ENCODE data around the gene KHK.

KHK gene

GRCh38 chr2:27130396-27130795, 43.8 kb downstream of the KHK start:
- no peak for DNase-seq

DNA sequence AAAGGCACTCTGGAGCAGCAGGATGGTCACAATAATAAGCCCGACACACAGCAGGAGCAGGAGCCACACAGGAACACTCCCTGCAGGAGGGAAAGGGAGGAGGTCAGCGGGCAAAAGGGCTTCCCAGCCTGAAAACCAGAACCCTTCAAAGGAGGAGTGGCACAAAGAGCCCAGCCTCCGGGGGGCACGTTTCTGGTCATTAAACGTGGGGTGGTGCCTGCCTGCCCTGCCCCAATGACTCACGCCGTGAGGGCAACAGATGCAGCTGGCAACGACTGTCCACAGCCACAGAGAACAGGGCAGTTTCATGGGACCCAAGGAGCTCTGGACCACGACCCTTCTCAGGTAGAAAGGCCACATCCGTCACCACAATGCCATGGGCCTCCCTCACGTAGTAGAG, 44.9 kb downstream of the KHK start:
- DNase-seq, result no peak

DNA sequence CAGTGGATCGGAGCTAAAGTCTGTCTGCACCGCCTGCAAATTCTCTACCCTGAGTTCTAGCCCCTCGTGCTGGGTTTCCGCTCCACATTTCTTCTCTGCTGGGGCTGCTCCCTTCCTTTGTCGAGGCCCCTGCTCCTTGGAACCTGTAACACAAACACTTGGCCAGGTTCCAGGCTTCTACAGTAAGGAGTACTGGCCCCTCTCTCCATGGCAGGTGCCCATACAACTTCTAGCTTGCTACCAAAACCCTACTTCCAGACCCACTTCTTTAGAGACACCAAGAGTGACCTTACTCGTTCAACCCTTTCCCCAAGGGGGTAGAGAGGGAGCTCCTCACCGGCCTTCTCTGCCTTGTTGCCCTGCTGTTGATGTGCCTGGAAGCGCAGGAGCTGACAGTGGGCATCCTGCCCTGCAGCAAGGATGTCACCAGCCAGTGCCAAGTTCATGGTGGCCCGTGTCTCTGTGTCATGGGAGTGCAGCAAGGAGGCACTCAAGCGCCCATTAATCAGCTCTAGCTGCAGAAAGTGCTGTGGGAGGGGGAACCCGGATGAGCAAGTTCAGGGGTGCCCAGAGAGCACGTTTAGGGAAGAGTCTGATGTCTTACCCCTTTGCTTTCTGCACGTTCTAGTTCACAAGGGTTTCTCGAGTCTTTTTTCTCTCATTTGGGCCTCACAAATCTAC, 46.8 kb downstream of the KHK start:
- DNase-seq, result no peak

GRCh38 chr2:27133905-27134780, 47.6 kb downstream of the KHK start, which contains the start of gene PREB:
PREB (minus strand) TSS chr2:27134636; CDS start chr2:27134421, 215 bp downstream.
- DNase-seq, result peak; percentile 89

DNA sequence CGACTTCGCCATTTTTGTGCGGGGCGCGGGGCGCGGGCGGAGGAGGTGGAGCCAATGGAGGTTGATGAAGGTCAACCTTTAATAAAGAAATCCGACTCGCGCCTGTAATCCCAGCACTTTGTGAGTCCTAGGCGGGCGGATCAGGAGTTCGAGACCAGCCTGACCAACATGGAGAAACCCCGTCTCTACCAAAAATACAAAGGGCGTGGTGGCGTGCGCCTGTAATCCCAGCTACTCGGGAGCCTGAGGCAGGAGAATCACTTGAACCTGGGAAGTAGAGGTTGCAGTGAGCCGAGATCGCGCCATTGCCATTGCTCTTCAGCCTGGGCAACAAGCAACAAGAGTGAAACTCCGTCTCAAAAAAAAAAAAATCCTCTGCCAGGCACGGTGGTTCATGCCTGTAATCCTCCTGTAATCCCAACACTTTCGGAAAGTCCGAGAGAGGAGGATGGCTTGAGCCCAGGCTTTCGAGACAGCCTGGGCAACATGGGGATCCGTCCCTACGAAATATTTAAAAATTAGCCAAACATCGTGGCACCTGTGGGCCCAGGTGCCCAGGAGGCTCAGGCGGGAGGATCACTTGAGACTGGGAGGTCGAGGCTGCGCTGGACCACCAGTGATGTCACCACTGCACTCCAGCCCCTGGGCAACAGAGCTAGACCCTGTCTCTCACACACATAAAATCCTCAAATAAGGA, 48.4 kb downstream of the KHK start:
- DNase-seq, result no peak

GRCh38 chr2:27135478-27135955, 48.9 kb downstream of the KHK start:
- no peak for DNase-seq

GRCh38 chr2:27136751-27137150, 50.2 kb downstream of the KHK start:
- DNase-seq, result no peak

- DNase-seq, result no peak
Measured at GRCh38 chr2:27137322-27137935, 50.9 kb downstream of the KHK start.

DNA sequence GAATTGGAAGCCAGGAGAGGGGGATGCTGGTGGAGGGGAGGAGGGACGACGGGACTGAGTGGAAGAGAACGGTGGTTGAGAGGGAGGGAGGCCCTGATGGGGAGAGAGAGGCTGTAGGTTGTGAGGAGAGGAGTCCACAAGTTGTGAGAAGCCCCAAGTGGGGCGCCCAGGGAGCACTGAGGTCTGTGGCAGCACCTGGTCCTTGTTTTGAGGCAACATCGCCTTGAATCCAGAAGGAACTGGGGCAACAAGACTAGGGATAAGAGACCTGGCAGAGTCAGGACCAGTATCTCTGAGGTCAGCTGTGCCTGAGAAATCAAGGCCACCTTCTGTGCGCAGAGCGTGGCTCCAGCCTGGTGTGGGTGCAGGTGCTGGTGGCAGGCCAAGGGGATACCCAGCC, 51.5 kb downstream of the KHK start:
- DNase-seq, result no peak

- DNase-seq, result no peak
Measured at GRCh38 chr2:27139310-27139709, 52.7 kb downstream of the KHK start, which contains the start of gene PRR30. PRR30 (minus strand) TSS chr2:27139410; CDS start chr2:27138329, 1,081 bp downstream.

- no peak for DNase-seq
Measured at GRCh38 chr2:27143285-27143684, 56.7 kb downstream of the KHK start.

DNA sequence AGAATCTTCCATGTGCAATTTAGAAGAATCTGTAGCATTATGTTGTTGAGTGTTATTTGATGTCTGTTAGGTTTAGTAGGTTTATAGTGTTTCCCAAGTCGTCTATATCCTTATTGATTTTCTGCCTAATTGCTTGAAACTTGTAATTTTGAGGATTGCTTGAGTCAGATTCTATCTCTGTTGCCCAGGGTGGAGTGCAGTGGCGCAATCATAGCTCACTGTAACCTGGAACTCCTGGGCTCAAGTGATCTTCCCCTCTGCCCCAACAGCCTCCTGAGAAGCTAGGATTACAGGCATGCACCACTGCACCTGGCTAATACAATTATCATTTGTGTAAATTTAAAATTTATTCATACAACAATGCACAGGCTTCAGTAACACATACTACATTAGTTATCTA, 59.1 kb downstream of the KHK start:
- DNase-seq, result no peak

DNA sequence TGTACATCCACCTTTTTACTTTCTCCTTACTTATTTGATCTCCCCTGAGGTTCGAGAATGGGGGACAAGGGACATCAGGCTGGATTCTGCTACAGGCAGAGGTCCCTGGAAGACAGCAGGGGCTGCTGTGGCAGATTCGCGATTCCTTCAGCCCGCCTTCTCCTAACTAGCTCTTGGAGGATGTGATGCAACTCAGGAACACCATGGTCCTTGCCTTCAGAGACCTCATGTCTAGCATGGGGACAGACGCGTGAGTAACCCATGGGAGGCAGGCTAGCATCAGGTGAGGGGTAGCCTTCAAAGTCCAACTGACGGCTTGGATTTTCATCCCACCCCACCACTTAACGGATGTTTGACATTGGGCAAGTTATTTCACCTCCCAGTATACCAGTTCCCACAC, 61.4 kb downstream of the KHK start:
- no peak for DNase-seq

GRCh38 chr2:27148801-27149439, 62.3 kb downstream of the KHK start, which contains the start of gene TCF23:
TCF23 (plus strand) TSS chr2:27149004; CDS start chr2:27149134, 130 bp downstream.
- DNase-seq, result no peak

DNA sequence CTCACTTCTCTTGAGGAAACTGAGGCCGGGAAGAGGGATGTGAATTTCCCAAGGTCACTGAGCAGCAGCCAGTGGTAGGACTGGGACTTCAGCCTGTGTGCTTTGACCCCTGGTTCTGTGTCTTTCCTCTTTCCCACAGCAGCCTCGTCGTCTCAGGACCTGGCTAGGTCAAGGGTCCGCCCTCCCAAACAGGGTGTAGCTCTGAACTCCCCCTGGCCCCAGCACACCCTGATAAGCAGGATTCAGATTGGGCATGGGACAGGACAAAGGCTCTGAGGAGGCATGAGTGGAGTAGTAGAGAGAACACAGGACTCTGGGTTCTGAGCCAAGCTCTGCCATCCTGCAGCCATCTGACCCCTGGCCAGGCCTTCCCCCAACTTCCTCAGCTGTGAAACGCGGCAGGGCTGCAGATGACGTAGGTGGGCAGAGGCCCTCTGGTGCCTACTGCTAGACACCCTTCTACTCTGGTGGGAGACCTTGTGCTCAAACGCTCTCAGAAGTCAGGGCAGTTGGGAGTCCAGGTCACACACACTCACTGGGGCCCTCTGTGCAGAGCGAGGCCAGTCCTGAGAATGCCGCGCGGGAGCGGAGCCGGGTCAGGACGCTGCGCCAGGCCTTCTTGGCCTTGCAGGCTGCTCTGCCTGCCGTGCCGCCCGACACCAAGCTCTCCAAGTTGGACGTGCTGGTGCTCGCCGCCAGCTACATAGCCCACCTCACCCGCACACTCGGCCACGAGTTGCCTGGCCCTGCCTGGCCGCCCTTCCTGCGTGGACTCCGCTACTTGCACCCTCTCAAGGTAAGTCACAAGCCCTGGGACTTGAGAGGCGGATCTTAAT, 63.2 kb downstream of the KHK start:
- no peak for DNase-seq
